T1000 (cell line): Measurements from ENCODE around the gene APOBEC3F.

Experiments used
- DNase-seq: peaks from one replicate; lab custom pipeline; 2025; ENCODE audit warnings: mixed read lengths; lab: John Stamatoyannopoulos, UW

APOBEC3F gene

GRCh38 chr22:39092111-39092862 is 51.6 kb downstream of the APOBEC3F start:
- DNase-seq, result no peak

- no peak for DNase-seq
Observed at GRCh38 chr22:39094717-39095389, 54.2 kb downstream of the APOBEC3F start.

- DNase-seq, result no peak
Observed at GRCh38 chr22:39095971-39096370, 55.3 kb downstream of the APOBEC3F start.

GRCh38 chr22:39097098-39098020 is 56.7 kb downstream of the APOBEC3F start, which contains the start of gene APOBEC3H:
APOBEC3H (plus strand) TSS chr22:39097244; CDS start chr22:39100279, 3,035 bp downstream.
- no peak for DNase-seq

- no peak for DNase-seq
Observed at GRCh38 chr22:39098026-39098425, 57.4 kb downstream of the APOBEC3F start.

GRCh38 chr22:39098576-39098975 is 57.9 kb downstream of the APOBEC3F start:
- DNase-seq, result no peak

- DNase-seq, result no peak
Observed at GRCh38 chr22:39101226-39101625, 60.6 kb downstream of the APOBEC3F start.

GRCh38 chr22:39103431-39103830 is 62.8 kb downstream of the APOBEC3F start:
- DNase-seq, result no peak
